ENCODE data around the gene PMS2. TPM values are rescaled to one million over a fixed set of nuclear protein-coding genes. Genes with fewer than 3 reads are reported as not detected.

PMS2 gene
- total and polyA plus RNA-seq, 9 of the 15 experiments (the other 6 are each of a cell fraction or from before 2014, with no cell fraction given) = 4.9 to 27.6 (median 16.5) TPM

DNA sequence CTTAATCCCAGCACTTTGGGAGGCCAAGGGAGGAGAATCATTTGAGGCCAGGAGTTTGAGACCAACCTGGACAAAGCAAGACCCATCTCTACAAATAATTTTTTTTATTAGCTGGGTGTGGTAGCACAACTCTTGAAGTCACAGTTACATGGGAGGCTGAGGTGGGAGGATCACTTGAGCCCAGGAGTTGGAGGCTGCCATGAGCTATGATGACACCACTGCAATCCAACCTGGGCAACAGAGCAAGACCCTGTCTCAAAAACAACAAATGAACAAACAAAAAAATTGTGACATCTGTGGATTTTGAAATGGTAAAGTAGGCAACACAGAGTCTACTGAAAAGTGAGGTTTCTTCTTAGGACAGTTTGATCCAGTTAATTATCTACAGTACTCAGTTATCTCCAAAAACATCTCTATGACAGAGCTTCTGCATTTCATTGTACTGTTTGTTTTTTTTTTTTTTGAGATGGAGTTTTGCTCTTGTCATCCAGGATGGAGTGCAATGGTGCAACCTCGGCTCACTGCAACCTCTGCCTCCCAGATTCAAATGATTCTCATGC lies 19.0 kb upstream of the PMS2 start (continued):
- no peak for TF ChIP-seq ELF1 (tag; IDR thresholded peaks at IDR 0.05)
- TF ChIP-seq CEBPG (CRISPR knock-in tag; IDR thresholded peaks at IDR 0.05) = peak; percentile 45; the same call in 1 of the 2 replicates
- no peak for TF ChIP-seq CEBPG (tag; conservative IDR thresholded peaks at IDR 0.05 in 1 of 2, IDR thresholded peaks at IDR 0.05 in 1 of 2)
- TF ChIP-seq ZNF184 (CRISPR knock-in tag; IDR thresholded peaks at IDR 0.05) = no peak
- no peak for TF ChIP-seq ZNF165 (CRISPR knock-in tag; IDR thresholded peaks at IDR 0.05; ENCODE audit: borderline replicate concordance)
- no peak for TF ChIP-seq L3MBTL2 (IDR thresholded peaks at IDR 0.05)
- TF ChIP-seq, protein P1, sequence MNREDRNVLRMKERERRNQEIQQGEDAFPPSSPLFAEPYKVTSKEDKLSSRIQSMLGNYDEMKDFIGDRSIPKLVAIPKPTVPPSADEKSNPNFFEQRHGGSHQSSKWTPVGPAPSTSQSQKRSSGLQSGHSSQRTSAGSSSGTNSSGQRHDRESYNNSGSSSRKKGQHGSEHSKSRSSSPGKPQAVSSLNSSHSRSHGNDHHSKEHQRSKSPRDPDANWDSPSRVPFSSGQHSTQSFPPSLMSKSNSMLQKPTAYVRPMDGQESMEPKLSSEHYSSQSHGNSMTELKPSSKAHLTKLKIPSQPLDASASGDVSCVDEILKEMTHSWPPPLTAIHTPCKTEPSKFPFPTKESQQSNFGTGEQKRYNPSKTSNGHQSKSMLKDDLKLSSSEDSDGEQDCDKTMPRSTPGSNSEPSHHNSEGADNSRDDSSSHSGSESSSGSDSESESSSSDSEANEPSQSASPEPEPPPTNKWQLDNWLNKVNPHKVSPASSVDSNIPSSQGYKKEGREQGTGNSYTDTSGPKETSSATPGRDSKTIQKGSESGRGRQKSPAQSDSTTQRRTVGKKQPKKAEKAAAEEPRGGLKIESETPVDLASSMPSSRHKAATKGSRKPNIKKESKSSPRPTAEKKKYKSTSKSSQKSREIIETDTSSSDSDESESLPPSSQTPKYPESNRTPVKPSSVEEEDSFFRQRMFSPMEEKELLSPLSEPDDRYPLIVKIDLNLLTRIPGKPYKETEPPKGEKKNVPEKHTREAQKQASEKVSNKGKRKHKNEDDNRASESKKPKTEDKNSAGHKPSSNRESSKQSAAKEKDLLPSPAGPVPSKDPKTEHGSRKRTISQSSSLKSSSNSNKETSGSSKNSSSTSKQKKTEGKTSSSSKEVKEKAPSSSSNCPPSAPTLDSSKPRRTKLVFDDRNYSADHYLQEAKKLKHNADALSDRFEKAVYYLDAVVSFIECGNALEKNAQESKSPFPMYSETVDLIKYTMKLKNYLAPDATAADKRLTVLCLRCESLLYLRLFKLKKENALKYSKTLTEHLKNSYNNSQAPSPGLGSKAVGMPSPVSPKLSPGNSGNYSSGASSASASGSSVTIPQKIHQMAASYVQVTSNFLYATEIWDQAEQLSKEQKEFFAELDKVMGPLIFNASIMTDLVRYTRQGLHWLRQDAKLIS (CRISPR knock-in tag; IDR thresholded peaks at IDR 0.05) = no peak
- no peak for TF ChIP-seq MBD2 (IDR thresholded peaks at IDR 0.05; ENCODE audit: borderline replicate concordance, low read depth)
- TF ChIP-seq ATF2 (CRISPR knock-in tag; IDR thresholded peaks at IDR 0.05) = no peak
- TF ChIP-seq, protein P2, sequence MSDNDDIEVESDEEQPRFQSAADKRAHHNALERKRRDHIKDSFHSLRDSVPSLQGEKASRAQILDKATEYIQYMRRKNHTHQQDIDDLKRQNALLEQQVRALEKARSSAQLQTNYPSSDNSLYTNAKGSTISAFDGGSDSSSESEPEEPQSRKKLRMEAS (CRISPR knock-in tag; IDR thresholded peaks at IDR 0.05) = no peak
- TF ChIP-seq NR2C1 (IDR thresholded peaks at IDR 0.05) = no peak
- no peak for TF ChIP-seq NR2C1 (tag; IDR thresholded peaks at IDR 0.05)
- no peak for TF ChIP-seq ZBTB7A (IDR thresholded peaks at IDR 0.05; ENCODE audit: borderline replicate concordance, control insufficient read depth, low read depth, low read length)
- peak; percentile 93 for TF ChIP-seq ZNF121 (CRISPR knock-in tag; conservative IDR thresholded peaks at IDR 0.05)
- TF ChIP-seq SNAPC5 (CRISPR knock-in tag; IDR thresholded peaks at IDR 0.05) = no peak
- no peak for TF ChIP-seq ZNF436 (CRISPR knock-in tag; IDR thresholded peaks at IDR 0.05)
- no peak for TF ChIP-seq ZBTB17 (CRISPR knock-in tag; IDR thresholded peaks at IDR 0.05)
- no peak for TF ChIP-seq FIP1L1 (IDR thresholded peaks at IDR 0.05; ENCODE audit: low read depth, low read length, poor library complexity, severe bottlenecking)
- TF ChIP-seq ZNF133 (CRISPR knock-in tag; IDR thresholded peaks at IDR 0.05) = no peak
- no peak for TF ChIP-seq HDAC1 (IDR thresholded peaks at IDR 0.05)
- no peak for TF ChIP-seq E2F3 (CRISPR knock-in tag; IDR thresholded peaks at IDR 0.05)
- TF ChIP-seq PHB2 (IDR thresholded peaks at IDR 0.05; ENCODE audit: low read depth) = no peak
- no peak for TF ChIP-seq ZNF124 (CRISPR knock-in tag; IDR thresholded peaks at IDR 0.05)
- no peak for TF ChIP-seq TCF3 (CRISPR knock-in tag; IDR thresholded peaks at IDR 0.05)
- TF ChIP-seq LARP7 (IDR thresholded peaks at IDR 0.05) = no peak
- TF ChIP-seq ARNT (IDR thresholded peaks at IDR 0.05) = no peak
- TF ChIP-seq SMAD1 (IDR thresholded peaks at IDR 0.05; ENCODE audit: low read depth, low read length, partially characterized antibody) = no peak
